AG09319 (cell line): ENCODE data around the gene FHL2.

Source experiments
- DNase-seq: peaks from one replicate; pipeline ENCODE4 v3.0.0-alpha.2; 2010; ENCODE audit warnings: low read depth; ENCODE audit errors: extremely low read depth
- TF ChIP-seq, protein P1 (sequence below): IDR thresholded peaks from 2 replicates; pipeline ENCODE4 v1.5.1; 2011; ENCODE audit warnings: low read depth, mild to moderate bottlenecking, inconsistent platforms, low read length, moderate library complexity

Gene FHL2

DNA sequence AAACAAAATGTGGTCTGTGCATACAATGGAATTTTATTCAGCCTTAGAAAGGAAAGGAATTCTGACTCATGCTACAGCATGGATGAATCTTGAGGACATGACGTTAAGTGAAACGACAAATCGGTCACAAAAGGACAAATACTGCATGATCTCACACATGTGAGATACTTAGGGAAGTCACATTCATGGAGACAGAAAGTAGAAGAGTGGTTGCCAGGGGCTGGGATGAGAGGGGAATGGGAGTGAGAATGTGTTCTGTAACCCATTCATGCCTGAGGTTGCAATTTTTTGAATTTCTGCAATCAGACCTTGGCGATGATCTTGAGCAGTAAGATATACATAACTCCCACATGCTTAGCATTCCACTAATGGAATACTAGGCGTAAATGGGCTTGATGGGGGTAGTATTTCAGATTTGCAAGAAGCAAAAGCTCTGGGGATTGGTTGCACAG lies 22.0 kb downstream of the FHL2 start:
- TF ChIP-seq, protein P1, sequence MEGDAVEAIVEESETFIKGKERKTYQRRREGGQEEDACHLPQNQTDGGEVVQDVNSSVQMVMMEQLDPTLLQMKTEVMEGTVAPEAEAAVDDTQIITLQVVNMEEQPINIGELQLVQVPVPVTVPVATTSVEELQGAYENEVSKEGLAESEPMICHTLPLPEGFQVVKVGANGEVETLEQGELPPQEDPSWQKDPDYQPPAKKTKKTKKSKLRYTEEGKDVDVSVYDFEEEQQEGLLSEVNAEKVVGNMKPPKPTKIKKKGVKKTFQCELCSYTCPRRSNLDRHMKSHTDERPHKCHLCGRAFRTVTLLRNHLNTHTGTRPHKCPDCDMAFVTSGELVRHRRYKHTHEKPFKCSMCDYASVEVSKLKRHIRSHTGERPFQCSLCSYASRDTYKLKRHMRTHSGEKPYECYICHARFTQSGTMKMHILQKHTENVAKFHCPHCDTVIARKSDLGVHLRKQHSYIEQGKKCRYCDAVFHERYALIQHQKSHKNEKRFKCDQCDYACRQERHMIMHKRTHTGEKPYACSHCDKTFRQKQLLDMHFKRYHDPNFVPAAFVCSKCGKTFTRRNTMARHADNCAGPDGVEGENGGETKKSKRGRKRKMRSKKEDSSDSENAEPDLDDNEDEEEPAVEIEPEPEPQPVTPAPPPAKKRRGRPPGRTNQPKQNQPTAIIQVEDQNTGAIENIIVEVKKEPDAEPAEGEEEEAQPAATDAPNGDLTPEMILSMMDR: no peak
- DNase-seq: no peak

- DNase-seq: no peak
- TF ChIP-seq, protein P1: no peak
Observed at GRCh38 chr2:105376010-105376409, 22.8 kb downstream of the FHL2 start.

- TF ChIP-seq, protein P1: no peak
- no peak for DNase-seq
Observed at GRCh38 chr2:105375001-105375561, 23.8 kb downstream of the FHL2 start.

DNA sequence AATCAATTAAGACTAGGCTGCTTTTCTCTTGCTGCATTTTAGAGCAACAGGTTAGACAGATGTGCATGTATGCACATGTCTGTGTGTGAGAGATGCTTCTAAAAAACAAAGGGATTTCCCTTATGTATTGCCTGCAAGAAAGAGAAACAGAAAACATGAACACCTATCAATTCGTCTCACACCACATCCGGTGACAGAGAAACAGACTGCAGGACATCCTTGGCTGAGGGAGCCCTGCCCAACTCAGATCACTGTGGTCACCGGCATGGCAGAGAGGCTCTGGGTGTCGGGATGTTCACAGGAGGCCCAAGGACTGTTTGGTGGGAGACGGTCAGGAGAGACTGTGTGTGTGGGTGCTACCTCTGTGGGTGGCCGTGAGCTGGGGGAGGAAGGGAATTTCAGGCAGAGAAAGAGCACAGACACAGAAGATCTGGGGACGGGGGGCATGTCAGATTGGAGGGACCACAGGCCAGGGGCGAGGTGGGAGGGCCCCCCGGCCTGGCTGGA lies 24.9 kb downstream of the FHL2 start:
- TF ChIP-seq, protein P1: no peak

DNA sequence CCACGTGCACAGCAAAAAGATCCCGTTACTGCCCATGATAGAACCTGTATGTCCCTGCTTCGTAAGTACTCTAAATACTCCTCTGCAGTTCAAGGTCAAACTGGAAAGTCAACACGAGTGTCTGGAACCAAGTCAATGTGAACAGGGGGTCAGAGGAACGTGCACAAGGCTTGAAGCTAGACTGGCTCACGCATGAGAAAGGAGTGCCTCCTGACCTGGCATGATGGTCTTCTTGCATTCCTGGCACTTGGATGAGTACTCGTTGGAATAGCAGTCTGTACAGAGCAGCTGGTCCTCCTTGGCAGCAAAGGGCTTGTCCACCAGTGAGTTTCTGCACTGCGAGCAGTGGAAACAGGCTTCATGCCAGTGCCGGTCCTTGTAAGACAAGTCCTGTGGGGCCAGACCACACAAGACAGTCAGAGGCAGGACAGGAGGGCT lies 25.5 kb downstream of the FHL2 start:
- TF ChIP-seq, protein P1: no peak
- DNase-seq: no peak

More for the DNA sequence above, 24.9 kb downstream of the FHL2 start:
- no peak for DNase-seq

DNA sequence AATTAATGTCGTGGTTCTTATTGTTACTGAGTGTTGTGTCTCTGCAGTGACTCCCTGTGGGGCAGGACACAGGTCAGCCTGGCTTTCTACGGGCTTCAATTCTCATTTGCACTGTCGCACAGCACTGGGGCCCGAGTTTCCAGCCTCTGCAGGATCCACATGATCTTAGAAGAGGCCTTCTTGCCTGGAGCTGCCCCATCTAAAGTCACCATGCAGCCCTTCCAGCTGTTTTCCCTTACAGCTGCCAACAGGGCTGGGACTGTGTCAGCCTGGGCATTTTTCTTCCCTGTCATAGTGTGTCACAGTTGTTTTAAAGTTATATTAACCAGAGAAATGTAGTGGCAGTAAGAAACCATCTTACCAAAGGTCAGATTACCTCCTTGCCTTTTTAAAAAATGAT lies 27.0 kb downstream of the FHL2 start:
- TF ChIP-seq, protein P1: no peak
- no peak for DNase-seq

- TF ChIP-seq, protein P1: no peak
- DNase-seq: no peak
Observed at GRCh38 chr2:105371156-105371555, 27.7 kb downstream of the FHL2 start.
